ENCODE results near the gene GTF2F2.

Gene GTF2F2

GRCh38 chr13:45255247-45255987, 135.1 kb downstream of the GTF2F2 start:
- Histone ChIP-seq H3K27ac (ENCODE audit: low read depth, low read length) (no peak overlapping the region), H3K36me3 (ENCODE audit: control insufficient read depth, insufficient read depth, low read length) (no peaks in the 10 kb centered on the region), H3K4me1 (ENCODE audit: control insufficient read depth, insufficient read depth, low read length) (peaks cover 2% of the 10 kb centered on the region), H3K9ac (ENCODE audit: low read length) (no peak overlapping the region), H3K27me3 (ENCODE audit: control insufficient read depth, insufficient read depth, low read length) (no peaks in the 10 kb centered on the region), H3K4me3 (ENCODE audit: low read length) (no peak overlapping the region)

DNA sequence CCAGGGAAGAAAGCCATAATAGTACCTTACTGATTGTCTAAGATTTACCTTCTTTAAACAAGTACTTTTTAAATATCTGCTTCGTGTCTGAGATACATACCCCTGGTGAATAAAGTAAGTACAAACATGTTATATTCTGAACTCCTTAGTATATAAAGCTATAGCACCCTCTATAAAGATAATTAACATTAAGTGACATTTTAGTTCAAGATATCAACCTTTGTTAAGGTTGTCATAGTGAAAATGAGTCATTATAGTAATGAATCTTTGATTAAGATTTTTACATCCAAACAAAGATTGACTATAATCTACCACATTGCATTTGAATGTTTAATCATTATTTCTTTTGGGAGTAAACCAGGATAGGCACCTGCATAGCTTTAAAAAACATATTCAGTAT, 135.9 kb downstream of the GTF2F2 start:
- Histone ChIP-seq H3K27ac (ENCODE audit: low read depth, low read length) (no peak overlapping the region), H3K36me3 (ENCODE audit: control insufficient read depth, insufficient read depth, low read length) (no peaks in the 10 kb centered on the region), H3K9ac (ENCODE audit: low read length) (no peak overlapping the region), H3K4me1 (ENCODE audit: control insufficient read depth, insufficient read depth, low read length) (peaks cover 2% of the 10 kb centered on the region), H3K4me3 (ENCODE audit: low read length) (no peak overlapping the region), H3K27me3 (ENCODE audit: control insufficient read depth, insufficient read depth, low read length) (no peaks in the 10 kb centered on the region)

GRCh38 chr13:45257638-45258333, 137.5 kb downstream of the GTF2F2 start:
- Histone ChIP-seq H3K4me1 (ENCODE audit: control insufficient read depth, insufficient read depth, low read length) (peaks cover 2% of the 10 kb centered on the region), H3K36me3 (ENCODE audit: control insufficient read depth, insufficient read depth, low read length) (no peaks in the 10 kb centered on the region), H3K27me3 (ENCODE audit: control insufficient read depth, insufficient read depth, low read length) (no peaks in the 10 kb centered on the region), H3K4me3 (ENCODE audit: low read length) (no peak overlapping the region), H3K9ac (ENCODE audit: low read length) (no peak overlapping the region), H3K27ac (ENCODE audit: low read depth, low read length) (no peak overlapping the region)

DNA sequence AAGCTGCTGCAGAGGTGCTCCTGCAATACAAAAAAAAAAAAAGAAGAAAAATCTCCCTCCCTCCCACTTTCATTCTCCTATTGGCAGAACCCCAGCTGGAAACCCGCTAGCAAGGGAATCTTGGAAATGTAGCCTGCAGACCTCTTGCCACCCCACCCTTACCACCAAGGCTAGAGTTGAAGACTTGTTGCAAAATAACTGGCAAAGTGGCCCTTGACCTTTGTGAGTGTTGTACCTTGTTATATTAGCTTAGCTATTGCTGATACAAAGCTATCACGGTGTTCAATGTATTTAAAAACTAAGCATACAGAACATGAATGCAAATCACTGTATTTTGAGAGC, 138.0 kb downstream of the GTF2F2 start:
- H3K27me3 ChIP-seq (ENCODE audit: control insufficient read depth, insufficient read depth, low read length), result no peaks in the 10 kb centered on the region

DNA sequence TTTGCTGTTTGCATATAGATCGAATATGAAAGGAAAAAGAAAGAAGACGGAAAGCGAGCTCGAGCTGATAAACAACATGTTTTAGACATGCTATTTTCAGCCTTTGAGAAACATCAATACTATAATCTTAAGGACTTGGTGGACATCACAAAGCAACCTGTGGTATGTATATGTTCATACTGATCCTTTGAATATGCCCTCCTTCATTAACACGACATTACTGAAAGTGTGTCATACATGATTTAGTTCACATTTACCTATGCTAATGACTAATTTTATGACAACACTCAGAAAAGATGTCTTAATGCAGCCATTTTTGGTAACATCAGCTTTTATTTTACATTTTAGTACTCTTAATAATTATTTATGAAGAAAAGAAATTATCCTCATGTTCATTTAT, 146.9 kb downstream of the GTF2F2 start:
- Histone ChIP-seq H3K9ac (ENCODE audit: low read length) (no peak overlapping the region), H3K4me1 (ENCODE audit: control insufficient read depth, insufficient read depth, low read length) (no peaks in the 10 kb centered on the region), H3K36me3 (ENCODE audit: control insufficient read depth, insufficient read depth, low read length) (no peaks in the 10 kb centered on the region), H3K27me3 (ENCODE audit: control insufficient read depth, insufficient read depth, low read length) (no peaks in the 10 kb centered on the region), H3K27ac (ENCODE audit: low read depth, low read length) (no peak overlapping the region), H3K4me3 (ENCODE audit: low read length) (no peak overlapping the region)

More for the DNA sequence above, 138.0 kb downstream of the GTF2F2 start:
- H3K9ac ChIP-seq (ENCODE audit: low read length), result no peak overlapping the region
- no peak overlapping the region for H3K27ac ChIP-seq (ENCODE audit: low read depth, low read length)
- peaks cover 2% of the 10 kb centered on the region for H3K4me1 ChIP-seq (ENCODE audit: control insufficient read depth, insufficient read depth, low read length)
- no peak overlapping the region for H3K4me3 ChIP-seq (ENCODE audit: low read length)
- H3K36me3 ChIP-seq (ENCODE audit: control insufficient read depth, insufficient read depth, low read length), result no peaks in the 10 kb centered on the region

DNA sequence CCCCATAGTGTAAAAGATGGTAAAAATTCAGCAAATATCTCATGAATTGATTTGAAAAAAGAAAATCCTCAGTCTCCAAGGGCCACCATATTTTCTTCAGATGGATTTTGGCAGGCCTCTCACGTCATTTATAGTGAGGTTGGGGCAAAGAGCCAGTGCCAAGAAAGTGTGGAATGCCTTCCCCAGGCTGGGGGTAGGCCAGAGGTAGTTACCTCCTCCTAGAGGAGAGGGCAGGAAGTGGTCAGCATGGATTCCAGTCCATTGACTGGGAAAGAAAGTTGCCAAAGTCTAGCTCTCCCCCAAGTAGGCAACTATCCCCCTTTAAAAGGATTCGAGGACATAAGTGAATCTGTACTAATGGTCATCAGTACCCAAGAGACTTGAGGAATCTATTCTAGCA, 148.9 kb downstream of the GTF2F2 start:
- Histone ChIP-seq H3K4me3 (ENCODE audit: low read length) (no peak overlapping the region), H3K4me1 (ENCODE audit: control insufficient read depth, insufficient read depth, low read length) (no peaks in the 10 kb centered on the region), H3K9ac (ENCODE audit: low read length) (no peak overlapping the region), H3K27me3 (ENCODE audit: control insufficient read depth, insufficient read depth, low read length) (no peaks in the 10 kb centered on the region), H3K36me3 (ENCODE audit: control insufficient read depth, insufficient read depth, low read length) (no peaks in the 10 kb centered on the region), H3K27ac (ENCODE audit: low read depth, low read length) (no peak overlapping the region)

GRCh38 chr13:45276913-45277312, 156.6 kb downstream of the GTF2F2 start:
- no peak overlapping the region for H3K27ac ChIP-seq (ENCODE audit: low read depth, low read length)
- peaks cover 8% of the 10 kb centered on the region for H3K4me1 ChIP-seq (ENCODE audit: control insufficient read depth, insufficient read depth, low read length)
- no peaks in the 10 kb centered on the region for H3K27me3 ChIP-seq (ENCODE audit: control insufficient read depth, insufficient read depth, low read length)
- H3K9ac ChIP-seq (ENCODE audit: low read length), result no peak overlapping the region
- H3K4me3 ChIP-seq (ENCODE audit: low read length), result no peak overlapping the region
- no peaks in the 10 kb centered on the region for H3K36me3 ChIP-seq (ENCODE audit: control insufficient read depth, insufficient read depth, low read length)

DNA sequence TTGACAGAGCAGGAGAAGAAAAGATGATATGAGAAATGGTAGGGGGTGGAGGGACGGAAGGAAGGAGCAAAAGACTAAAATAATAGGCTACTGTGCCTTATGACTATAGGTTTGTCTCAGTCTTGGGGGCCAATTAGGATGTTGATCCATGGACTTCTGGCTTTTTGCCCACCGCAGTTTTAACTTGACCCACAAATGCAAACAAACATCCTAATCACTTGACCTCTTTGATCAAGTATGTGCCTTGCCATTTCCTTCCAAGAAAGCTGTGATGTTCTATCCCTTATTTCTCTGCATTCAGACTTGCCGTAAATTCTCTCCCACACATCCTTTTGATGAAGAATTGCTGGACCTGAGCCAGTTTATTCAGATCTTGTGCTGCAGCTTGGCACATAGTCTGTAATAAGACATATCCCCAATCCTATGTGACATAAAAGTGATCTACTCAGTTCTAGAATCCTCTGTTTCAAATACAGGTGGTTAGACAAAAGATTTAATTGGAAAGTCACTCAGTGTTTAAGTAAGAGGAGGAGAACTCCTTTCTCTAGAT, 157.9 kb downstream of the GTF2F2 start:
- Histone ChIP-seq H3K9ac (ENCODE audit: low read length) (no peak overlapping the region), H3K4me3 (ENCODE audit: low read length) (no peak overlapping the region), H3K27ac (ENCODE audit: low read depth, low read length) (no peak overlapping the region), H3K27me3 (ENCODE audit: control insufficient read depth, insufficient read depth, low read length) (no peaks in the 10 kb centered on the region), H3K36me3 (ENCODE audit: control insufficient read depth, insufficient read depth, low read length) (no peaks in the 10 kb centered on the region), H3K4me1 (ENCODE audit: control insufficient read depth, insufficient read depth, low read length) (peaks cover 8% of the 10 kb centered on the region)

DNA sequence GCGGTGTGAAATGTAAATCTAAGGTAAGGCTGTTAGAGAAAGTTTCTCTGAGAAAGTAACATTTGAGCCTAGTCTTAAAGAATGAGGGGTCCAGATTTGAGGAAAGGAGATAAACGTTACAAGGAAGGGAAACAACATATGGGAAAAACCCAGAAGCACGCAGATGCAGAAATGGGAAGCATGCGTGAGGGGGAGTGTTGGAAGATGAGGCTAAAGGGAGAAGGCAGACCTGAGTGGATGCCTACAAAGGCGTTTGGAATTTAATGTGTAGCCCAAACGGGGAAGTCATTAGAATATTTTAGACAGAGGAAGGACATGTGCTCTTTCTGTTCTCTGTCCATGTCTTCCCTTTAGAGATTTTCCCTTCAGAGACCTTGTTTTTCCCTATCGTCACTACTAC, 159.7 kb downstream of the GTF2F2 start:
- Histone ChIP-seq H3K36me3 (ENCODE audit: control insufficient read depth, insufficient read depth, low read length) (no peaks in the 10 kb centered on the region), H3K4me3 (ENCODE audit: low read length) (no peak overlapping the region), H3K4me1 (ENCODE audit: control insufficient read depth, insufficient read depth, low read length) (peaks cover 8% of the 10 kb centered on the region), H3K27ac (ENCODE audit: low read depth, low read length) (no peak overlapping the region), H3K27me3 (ENCODE audit: control insufficient read depth, insufficient read depth, low read length) (no peaks in the 10 kb centered on the region), H3K9ac (ENCODE audit: low read length) (no peak overlapping the region)

DNA sequence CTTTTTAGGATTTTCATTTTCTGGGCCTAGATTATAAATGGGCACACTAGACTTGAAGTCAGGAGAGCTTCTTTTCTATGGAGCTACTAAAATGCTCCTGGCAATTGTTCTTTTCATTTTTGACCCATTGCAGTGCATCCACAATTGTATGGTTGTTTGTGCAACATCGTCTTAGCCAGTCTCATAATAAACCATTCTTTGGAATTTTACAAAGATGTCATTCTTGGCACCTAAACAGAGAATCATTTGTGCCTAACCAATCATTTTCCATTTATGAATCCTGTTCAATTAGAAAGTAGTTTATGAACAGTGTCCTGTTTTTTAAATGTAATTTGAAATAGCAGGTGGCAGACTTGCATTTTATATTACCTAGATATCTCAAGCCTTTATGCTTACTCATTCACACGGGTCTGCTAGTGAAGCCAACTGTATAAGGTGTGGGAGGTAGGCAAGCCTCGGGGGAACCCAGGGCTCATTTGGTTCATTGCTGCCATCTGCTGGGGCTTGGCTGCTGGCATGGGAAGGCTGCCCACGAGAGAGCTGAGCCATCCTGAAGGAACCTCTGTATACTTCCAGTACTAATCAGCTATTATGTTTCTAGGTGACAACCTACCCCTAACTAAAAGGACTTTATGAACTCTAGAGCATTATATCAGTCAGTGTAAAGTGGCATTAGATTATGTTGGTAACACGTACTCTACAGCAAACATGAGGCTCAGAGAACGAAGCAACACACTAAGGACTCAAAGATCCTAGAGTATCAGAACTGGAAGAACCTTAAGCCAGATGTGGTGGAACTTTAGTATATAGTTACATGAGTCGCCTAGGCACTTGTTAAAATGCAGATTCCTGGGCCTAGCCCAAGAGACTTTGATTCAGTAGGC, 160.7 kb downstream of the GTF2F2 start:
- H3K4me1 ChIP-seq (ENCODE audit: control insufficient read depth, insufficient read depth, low read length), result peaks cover 8% of the 10 kb centered on the region
- H3K9ac ChIP-seq (ENCODE audit: low read length), result no peak overlapping the region
- H3K27ac ChIP-seq (ENCODE audit: low read depth, low read length), result no peak overlapping the region
- no peaks in the 10 kb centered on the region for H3K27me3 ChIP-seq (ENCODE audit: control insufficient read depth, insufficient read depth, low read length)
- no peak overlapping the region for H3K4me3 ChIP-seq (ENCODE audit: low read length)
- H3K36me3 ChIP-seq (ENCODE audit: control insufficient read depth, insufficient read depth, low read length), result no peaks in the 10 kb centered on the region

DNA sequence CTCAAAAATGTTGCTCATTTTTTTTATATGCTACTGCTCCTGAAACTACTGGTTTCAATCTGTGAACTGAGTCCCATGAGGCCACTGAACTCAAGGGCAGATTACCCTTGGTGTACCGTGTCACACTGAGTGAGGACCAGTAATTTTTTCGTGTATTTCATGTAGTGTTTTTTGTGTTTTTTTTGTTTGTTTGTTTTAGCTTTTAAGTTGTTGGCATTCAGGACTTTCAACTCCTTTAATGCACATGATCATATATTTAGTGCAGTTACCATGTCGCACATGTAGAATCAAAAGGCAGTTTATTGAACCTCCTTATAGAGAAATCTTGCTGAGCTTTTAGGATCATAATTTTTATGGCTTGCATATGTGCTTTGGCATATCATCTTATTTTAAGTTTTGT, 162.7 kb downstream of the GTF2F2 start:
- Histone ChIP-seq H3K4me3 (ENCODE audit: low read length) (no peak overlapping the region), H3K4me1 (ENCODE audit: control insufficient read depth, insufficient read depth, low read length) (peaks cover 8% of the 10 kb centered on the region), H3K27ac (ENCODE audit: low read depth, low read length) (no peak overlapping the region), H3K9ac (ENCODE audit: low read length) (no peak overlapping the region), H3K27me3 (ENCODE audit: control insufficient read depth, insufficient read depth, low read length) (no peaks in the 10 kb centered on the region), H3K36me3 (ENCODE audit: control insufficient read depth, insufficient read depth, low read length) (peaks cover 5% of the 10 kb centered on the region)

DNA sequence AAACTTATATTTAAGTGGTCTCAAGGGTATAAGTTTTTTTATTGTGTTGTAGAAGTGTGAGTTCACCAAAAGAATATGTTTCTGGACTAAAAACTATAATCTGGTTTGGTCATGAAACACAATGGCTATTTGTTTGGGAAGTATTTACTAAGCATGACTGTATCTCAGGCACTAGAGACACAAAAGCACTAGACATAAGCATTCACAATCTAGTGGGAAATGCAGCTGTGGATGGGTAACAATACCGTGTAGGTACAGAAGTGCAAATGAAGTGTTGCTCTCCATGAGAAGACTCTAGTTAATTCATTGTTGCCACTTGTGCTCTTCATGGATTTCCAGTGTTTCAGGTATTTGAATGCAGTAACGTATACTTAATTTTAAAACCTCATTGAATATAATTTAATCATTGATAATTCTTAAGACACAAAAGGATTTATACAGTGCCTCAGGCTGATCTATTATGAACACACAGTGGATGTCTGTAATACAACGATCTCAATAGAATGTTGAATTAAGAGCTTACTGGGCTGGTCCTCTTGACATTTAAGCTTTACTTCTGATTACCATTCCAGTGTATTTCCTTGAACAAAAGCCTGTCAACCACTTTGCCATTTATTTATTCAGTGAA, 169.7 kb downstream of the GTF2F2 start:
- no peak overlapping the region for H3K9ac ChIP-seq (ENCODE audit: low read length)
- H3K4me3 ChIP-seq (ENCODE audit: low read length), result no peak overlapping the region
- H3K27ac ChIP-seq (ENCODE audit: low read depth, low read length), result no peak overlapping the region
- no peaks in the 10 kb centered on the region for H3K27me3 ChIP-seq (ENCODE audit: control insufficient read depth, insufficient read depth, low read length)
- peaks cover 5% of the 10 kb centered on the region for H3K36me3 ChIP-seq (ENCODE audit: control insufficient read depth, insufficient read depth, low read length)
- H3K4me1 ChIP-seq (ENCODE audit: control insufficient read depth, insufficient read depth, low read length), result no peaks in the 10 kb centered on the region
